Measurements from ENCODE around the gene ANKRD12. TPM values are rescaled to one million over a fixed set of nuclear protein-coding genes. Genes with fewer than 3 reads are reported as not detected.
"Not testable (repeated sequence)": the region's sequence is repeated elsewhere in the genome, so short reads cannot be mapped to it uniquely, and the experiment has no call there.

The ANKRD12 gene
- 8.5 and 10.4 TPM in 2 replicates for polyA plus RNA-seq (2011; rRNA removed)
- polyA minus RNA-seq (2011; rRNA and poly(A)+ RNA removed), result 31.7 and 78.2 TPM in 2 replicates

DNA sequence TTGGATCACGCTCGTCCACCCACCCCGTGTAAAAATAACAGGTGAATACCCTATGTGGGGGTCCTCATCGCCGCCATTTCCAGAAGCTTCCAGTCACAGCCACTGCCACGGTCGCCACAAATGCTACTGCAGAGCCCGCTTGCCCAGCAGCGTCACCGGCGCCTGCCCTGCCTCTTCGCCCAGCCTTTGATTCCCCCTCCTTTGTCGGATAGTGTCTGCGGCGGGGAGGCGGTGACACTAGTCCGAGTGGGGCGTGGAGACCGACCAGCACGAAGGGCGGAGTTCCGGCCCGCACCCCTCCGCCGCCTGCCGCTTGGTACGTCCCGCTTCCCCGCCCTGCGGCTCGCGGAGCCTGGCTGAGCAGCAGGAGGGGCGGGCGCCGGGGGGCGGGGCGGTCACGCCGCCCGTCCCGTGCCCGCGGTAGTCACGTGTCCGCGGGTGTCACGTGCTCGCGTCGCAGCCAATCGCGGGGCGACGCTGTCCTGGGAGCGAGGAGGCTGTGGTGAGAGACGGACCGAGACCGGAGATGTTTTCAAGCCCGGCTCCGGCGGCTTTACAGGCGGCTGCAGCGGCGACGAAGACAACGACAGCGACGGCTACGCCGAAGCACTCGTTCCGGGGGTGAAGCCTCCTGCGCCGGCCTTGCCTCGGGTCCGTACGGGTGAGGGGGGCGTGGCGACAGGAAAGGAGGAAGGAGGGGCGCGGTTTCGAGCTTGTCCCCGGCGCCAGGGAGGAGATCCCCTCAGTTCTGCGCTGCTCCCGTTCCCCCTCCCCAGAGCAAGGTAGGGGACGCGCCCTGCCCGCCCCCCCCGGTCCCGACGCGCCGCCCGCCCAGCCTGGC is at the start of gene ANKRD12:
Gene ANKRD12 (plus strand): TSS at position 467 of the 841 bp plus-strand sequence. CDS start 45,652 bp downstream, outside the sequence.
- TF ChIP-seq, protein P1, sequence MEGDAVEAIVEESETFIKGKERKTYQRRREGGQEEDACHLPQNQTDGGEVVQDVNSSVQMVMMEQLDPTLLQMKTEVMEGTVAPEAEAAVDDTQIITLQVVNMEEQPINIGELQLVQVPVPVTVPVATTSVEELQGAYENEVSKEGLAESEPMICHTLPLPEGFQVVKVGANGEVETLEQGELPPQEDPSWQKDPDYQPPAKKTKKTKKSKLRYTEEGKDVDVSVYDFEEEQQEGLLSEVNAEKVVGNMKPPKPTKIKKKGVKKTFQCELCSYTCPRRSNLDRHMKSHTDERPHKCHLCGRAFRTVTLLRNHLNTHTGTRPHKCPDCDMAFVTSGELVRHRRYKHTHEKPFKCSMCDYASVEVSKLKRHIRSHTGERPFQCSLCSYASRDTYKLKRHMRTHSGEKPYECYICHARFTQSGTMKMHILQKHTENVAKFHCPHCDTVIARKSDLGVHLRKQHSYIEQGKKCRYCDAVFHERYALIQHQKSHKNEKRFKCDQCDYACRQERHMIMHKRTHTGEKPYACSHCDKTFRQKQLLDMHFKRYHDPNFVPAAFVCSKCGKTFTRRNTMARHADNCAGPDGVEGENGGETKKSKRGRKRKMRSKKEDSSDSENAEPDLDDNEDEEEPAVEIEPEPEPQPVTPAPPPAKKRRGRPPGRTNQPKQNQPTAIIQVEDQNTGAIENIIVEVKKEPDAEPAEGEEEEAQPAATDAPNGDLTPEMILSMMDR (IDR thresholded peaks at IDR 0.05; ENCODE audit: low read depth, low read length), result no peak
- ChIA-PET CTCF (interaction anchor here (0.6 kb wide), 1 partner anchor 440 kb away, joined by 4 read pairs; no protein-coding TSS in a partner anchor), POLR2A (interaction anchor here (0.6 to 2.2 kb wide), 9 partner anchors 19 to 212 kb away, joined by 3 to 11 read pairs (median 4); no protein-coding TSS in a partner anchor)
- Histone ChIP-seq H3K4me3 (ENCODE audit: low read depth, low read length) (peak within 1 kb of the TSS; percentile 80), H3K27ac (ENCODE audit: low read depth, low read length) (peak within 1 kb of the TSS; percentile 98), H3K27me3 (ENCODE audit: control insufficient read depth, insufficient read depth, low read length) (no peaks in the 10 kb centered on the region), H3K9me3 (ENCODE audit: control insufficient read depth, insufficient read depth, low read length) (no peaks in the 10 kb centered on the region)
- peak; percentile 94 for DNase-seq (ENCODE audit: low read depth, low spot score)

DNA sequence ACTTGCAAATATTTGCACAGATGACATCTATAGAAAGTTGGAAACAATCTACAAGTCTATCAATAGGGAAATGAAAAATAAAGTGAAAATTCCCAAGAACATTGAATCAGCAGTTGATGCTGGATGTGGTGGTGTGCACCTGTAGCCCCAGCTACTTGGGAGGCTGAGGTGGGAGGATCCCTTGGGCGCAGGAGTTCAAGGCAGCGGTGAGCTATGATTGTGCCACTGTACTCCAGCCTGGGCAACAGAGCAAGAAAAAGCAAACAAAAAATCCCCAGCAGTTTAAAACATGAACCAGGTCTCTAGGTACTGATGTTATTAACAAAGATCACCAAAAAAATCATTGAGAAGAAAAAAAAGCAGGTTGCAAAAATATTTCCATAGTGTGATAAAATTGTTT is 49.4 kb upstream of the ANKRD12 start:
- TF ChIP-seq, protein P1 (IDR thresholded peaks at IDR 0.05; ENCODE audit: low read depth, low read length), result no peak
- CTCF ChIA-PET, result no interaction called here
- no peaks in the 10 kb centered on the region for H3K27me3 ChIP-seq (ENCODE audit: control insufficient read depth, insufficient read depth, low read length)
- POLR2A ChIA-PET, result no interaction called here
- H3K9me3 ChIP-seq (ENCODE audit: control insufficient read depth, insufficient read depth, low read length), result no peaks in the 10 kb centered on the region
- H3K27ac ChIP-seq (ENCODE audit: low read depth, low read length), result no peak overlapping the region
- no peak for DNase-seq (ENCODE audit: low read depth, low spot score)
- no peak overlapping the region for H3K4me3 ChIP-seq (ENCODE audit: low read depth, low read length)

DNA sequence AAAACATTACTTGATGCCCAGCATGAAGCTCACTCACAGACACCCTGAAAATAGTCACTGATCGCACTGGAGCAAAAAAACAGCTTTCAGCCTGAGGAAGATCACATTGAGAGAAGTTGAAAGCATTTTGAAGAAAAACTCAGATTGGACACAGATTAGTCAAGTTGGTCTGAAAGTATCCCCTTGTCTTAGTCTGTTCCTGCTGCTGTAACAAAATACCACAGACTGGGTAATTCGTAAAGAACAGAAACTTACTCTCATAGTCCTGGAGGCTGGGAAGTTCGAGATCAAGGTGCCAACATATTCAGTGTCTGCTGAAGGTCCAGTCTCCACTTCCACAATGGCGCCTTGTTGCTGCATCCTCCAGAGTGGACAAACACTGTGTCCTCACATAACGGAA is 48.3 kb upstream of the ANKRD12 start:
- Histone ChIP-seq H3K27ac (ENCODE audit: low read depth, low read length) (no peak overlapping the region), H3K9me3 (ENCODE audit: control insufficient read depth, insufficient read depth, low read length) (no peaks in the 10 kb centered on the region), H3K27me3 (ENCODE audit: control insufficient read depth, insufficient read depth, low read length) (no peaks in the 10 kb centered on the region), H3K4me3 (ENCODE audit: low read depth, low read length) (no peak overlapping the region)
- TF ChIP-seq, protein P1 (IDR thresholded peaks at IDR 0.05; ENCODE audit: low read depth, low read length), result no peak
- ChIA-PET CTCF (no interaction called here), POLR2A (no interaction called here)
- no peak for DNase-seq (ENCODE audit: low read depth, low spot score)

DNA sequence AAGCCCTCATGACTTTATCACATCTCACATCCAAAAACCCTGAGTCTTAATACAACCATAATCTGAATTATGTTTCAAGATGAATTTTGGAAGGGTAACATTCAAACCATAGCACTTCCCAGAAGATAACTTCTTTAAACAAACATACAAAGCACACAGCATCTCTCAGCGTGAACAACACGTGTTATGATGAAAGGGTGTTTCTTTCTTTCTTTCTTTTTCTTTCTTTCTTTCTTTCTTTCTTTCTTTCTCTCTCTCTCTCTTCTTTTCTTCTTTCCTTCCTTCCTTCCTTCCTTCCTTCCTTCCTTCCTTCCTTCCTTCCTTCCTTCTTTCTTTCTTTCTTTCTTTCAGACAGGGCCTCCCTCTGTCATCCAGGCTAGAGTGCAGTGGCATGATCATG is 47.9 kb upstream of the ANKRD12 start:
- DNase-seq (ENCODE audit: low read depth, low spot score); CTCF ChIA-PET: not testable (repeated sequence)

DNA sequence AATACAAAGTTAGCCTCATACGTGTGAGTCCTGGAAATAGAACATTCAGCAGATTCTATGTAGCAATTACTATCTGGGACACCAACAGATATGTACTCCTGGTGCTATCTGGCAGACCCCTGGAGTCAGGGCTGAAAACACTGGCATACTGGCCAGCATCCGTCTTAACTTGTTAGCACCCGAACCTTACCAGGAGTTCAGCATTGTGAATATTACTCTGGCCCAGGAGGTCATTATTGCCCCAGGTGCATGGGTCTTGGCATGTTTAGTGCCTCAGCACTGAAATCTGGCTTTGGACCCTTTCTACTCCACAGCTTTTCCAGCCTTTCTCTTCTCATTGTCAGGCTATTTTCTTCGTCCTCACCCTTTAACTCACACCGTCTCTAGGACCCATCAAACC is 46.0 kb upstream of the ANKRD12 start:
- H3K27ac ChIP-seq (ENCODE audit: low read depth, low read length), result no peak overlapping the region
- TF ChIP-seq, protein P1 (IDR thresholded peaks at IDR 0.05; ENCODE audit: low read depth, low read length), result no peak
- POLR2A ChIA-PET, result no interaction called here

More for the DNA sequence above, 47.9 kb upstream of the ANKRD12 start:
- POLR2A ChIA-PET; H3K27ac ChIP-seq (ENCODE audit: low read depth, low read length); H3K4me3 ChIP-seq (ENCODE audit: low read depth, low read length); H3K27me3 ChIP-seq (ENCODE audit: control insufficient read depth, insufficient read depth, low read length); H3K9me3 ChIP-seq (ENCODE audit: control insufficient read depth, insufficient read depth, low read length): not testable (repeated sequence)

More for the DNA sequence above, 46.0 kb upstream of the ANKRD12 start:
- CTCF ChIA-PET, result no interaction called here
- no peak overlapping the region for H3K4me3 ChIP-seq (ENCODE audit: low read depth, low read length)
- DNase-seq (ENCODE audit: low read depth, low spot score), result no peak
- H3K27me3 ChIP-seq (ENCODE audit: control insufficient read depth, insufficient read depth, low read length), result no peaks in the 10 kb centered on the region
- H3K9me3 ChIP-seq (ENCODE audit: control insufficient read depth, insufficient read depth, low read length), result no peaks in the 10 kb centered on the region
